ENCODE measurements around the gene RAB4A.

DNA sequence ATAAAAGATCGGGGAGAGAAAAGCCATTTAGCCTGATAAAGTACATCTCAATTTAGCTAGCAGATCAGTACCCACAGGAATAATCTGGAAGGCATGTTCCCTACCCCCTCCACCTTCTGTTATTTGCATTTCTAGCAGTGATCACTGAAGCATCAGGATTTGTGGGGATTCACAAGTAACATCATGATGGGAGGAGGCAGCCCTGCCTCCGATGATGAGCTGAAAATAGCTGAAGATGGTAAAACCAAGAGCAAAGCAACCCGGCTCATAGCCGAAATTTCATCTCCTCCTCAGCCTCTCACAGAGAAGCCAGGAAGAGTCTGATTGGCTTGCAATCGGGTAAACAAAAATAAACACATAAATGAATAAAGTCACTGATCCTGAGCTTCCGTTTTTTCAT lies 69.6 kb downstream of the RAB4A start:
- TF ChIP-seq, protein P1, sequence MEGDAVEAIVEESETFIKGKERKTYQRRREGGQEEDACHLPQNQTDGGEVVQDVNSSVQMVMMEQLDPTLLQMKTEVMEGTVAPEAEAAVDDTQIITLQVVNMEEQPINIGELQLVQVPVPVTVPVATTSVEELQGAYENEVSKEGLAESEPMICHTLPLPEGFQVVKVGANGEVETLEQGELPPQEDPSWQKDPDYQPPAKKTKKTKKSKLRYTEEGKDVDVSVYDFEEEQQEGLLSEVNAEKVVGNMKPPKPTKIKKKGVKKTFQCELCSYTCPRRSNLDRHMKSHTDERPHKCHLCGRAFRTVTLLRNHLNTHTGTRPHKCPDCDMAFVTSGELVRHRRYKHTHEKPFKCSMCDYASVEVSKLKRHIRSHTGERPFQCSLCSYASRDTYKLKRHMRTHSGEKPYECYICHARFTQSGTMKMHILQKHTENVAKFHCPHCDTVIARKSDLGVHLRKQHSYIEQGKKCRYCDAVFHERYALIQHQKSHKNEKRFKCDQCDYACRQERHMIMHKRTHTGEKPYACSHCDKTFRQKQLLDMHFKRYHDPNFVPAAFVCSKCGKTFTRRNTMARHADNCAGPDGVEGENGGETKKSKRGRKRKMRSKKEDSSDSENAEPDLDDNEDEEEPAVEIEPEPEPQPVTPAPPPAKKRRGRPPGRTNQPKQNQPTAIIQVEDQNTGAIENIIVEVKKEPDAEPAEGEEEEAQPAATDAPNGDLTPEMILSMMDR (IDR thresholded peaks at IDR 0.05), result no peak
- TF ChIP-seq EZH2 (IDR thresholded peaks at IDR 0.05) (no peak), EZH2phosphoT487 (IDR thresholded peaks at IDR 0.05) (no peak)
